ENCODE measurements around the gene LEFTY1.

LEFTY1 gene

DNA sequence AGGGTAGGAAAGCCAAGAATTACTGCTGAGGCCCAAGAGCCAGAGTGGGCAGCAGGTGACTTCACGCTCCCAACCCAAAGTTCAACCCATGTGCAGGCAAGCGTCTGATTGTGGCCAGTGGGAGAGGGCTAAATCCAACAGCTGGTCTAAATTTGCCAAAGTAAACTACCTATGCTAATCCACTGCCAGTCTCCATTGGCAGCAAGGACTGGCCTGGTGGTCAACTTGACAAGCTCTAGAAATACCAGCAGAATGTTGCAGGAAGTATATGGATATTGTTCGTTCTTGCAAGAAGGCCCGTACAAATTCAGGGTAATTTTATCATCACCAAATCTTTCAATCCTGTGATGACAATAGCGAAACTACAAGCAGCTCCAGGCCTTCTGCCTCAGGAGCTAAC lies 8.3 kb downstream of the LEFTY1 start:
- no peaks in the 10 kb centered on the region for H3K79me2 ChIP-seq (ENCODE audit: control insufficient read depth, low read length)
- H3K9me2 ChIP-seq (replicated peaks; ENCODE audit: control insufficient read depth, low read length) = no peaks in the 10 kb centered on the region
- no peaks in the 10 kb centered on the region for H3K36me3 ChIP-seq (ENCODE audit: control insufficient read depth, low read length)
- no peak overlapping the region for H3K27ac ChIP-seq (ENCODE audit: low read depth, low read length)
- H3F3A ChIP-seq (ENCODE audit: control insufficient read depth, insufficient read depth) = no peaks in the 10 kb centered on the region
- TF ChIP-seq CTCF (IDR thresholded peaks at IDR 0.05; ENCODE audit: low read depth, low read length, poor library complexity, severe bottlenecking) (no peak), EZH2phosphoT487 (IDR thresholded peaks at IDR 0.05; ENCODE audit: borderline replicate concordance, low read length) (no peak)
- no peaks in the 10 kb centered on the region for H3K9me3 ChIP-seq (ENCODE audit: control insufficient read depth, insufficient read depth, low read length)
- no peak overlapping the region for H3K4me3 ChIP-seq (ENCODE audit: low read length)
- no peak overlapping the region for H3K4me2 ChIP-seq (ENCODE audit: low read length)
- peaks cover 45% of the 10 kb centered on the region for H3K27me3 ChIP-seq (ENCODE audit: control insufficient read depth, low read length)
- H4K20me1 ChIP-seq (ENCODE audit: control insufficient read depth, insufficient read depth, low read depth, low read length) = no peaks in the 10 kb centered on the region
- peaks cover 18% of the 10 kb centered on the region for H3K4me1 ChIP-seq (ENCODE audit: control insufficient read depth, low read length)

GRCh38 chr1:225880222-225880588 lies 8.7 kb downstream of the LEFTY1 start:
- Histone ChIP-seq H4K20me1 (ENCODE audit: control insufficient read depth, insufficient read depth, low read depth, low read length) (no peaks in the 10 kb centered on the region), H3K27ac (ENCODE audit: low read depth, low read length) (no peak overlapping the region), H3K36me3 (ENCODE audit: control insufficient read depth, low read length) (no peaks in the 10 kb centered on the region), H3F3A (ENCODE audit: control insufficient read depth, insufficient read depth) (no peaks in the 10 kb centered on the region), H3K4me2 (ENCODE audit: low read length) (no peak overlapping the region), H3K9me2 (replicated peaks; ENCODE audit: control insufficient read depth, low read length) (no peaks in the 10 kb centered on the region), H3K4me1 (ENCODE audit: control insufficient read depth, low read length) (peaks cover 18% of the 10 kb centered on the region), H3K27me3 (ENCODE audit: control insufficient read depth, low read length) (peaks cover 45% of the 10 kb centered on the region), H3K4me3 (ENCODE audit: low read length) (no peak overlapping the region), H3K79me2 (ENCODE audit: control insufficient read depth, low read length) (no peaks in the 10 kb centered on the region), H3K9me3 (ENCODE audit: control insufficient read depth, insufficient read depth, low read length) (no peaks in the 10 kb centered on the region)
- TF ChIP-seq CTCF (IDR thresholded peaks at IDR 0.05; ENCODE audit: low read depth, low read length, poor library complexity, severe bottlenecking) (no peak), EZH2phosphoT487 (IDR thresholded peaks at IDR 0.05; ENCODE audit: borderline replicate concordance, low read length) (no peak)

- TF ChIP-seq CTCF (IDR thresholded peaks at IDR 0.05; ENCODE audit: low read depth, low read length, poor library complexity, severe bottlenecking) (no peak), EZH2phosphoT487 (IDR thresholded peaks at IDR 0.05; ENCODE audit: borderline replicate concordance, low read length) (no peak)
- H3K9me3 ChIP-seq (ENCODE audit: control insufficient read depth, insufficient read depth, low read length) = no peaks in the 10 kb centered on the region
- H3K27me3 ChIP-seq (ENCODE audit: control insufficient read depth, low read length) = peaks cover 45% of the 10 kb centered on the region
- no peak overlapping the region for H3K27ac ChIP-seq (ENCODE audit: low read depth, low read length)
- no peaks in the 10 kb centered on the region for H3F3A ChIP-seq (ENCODE audit: control insufficient read depth, insufficient read depth)
- H3K9me2 ChIP-seq (replicated peaks; ENCODE audit: control insufficient read depth, low read length) = no peaks in the 10 kb centered on the region
- H3K4me2 ChIP-seq (ENCODE audit: low read length) = no peak overlapping the region
- no peaks in the 10 kb centered on the region for H3K79me2 ChIP-seq (ENCODE audit: control insufficient read depth, low read length)
- H4K20me1 ChIP-seq (ENCODE audit: control insufficient read depth, insufficient read depth, low read depth, low read length) = no peaks in the 10 kb centered on the region
- H3K4me3 ChIP-seq (ENCODE audit: low read length) = no peak overlapping the region
- peaks cover 18% of the 10 kb centered on the region for H3K4me1 ChIP-seq (ENCODE audit: control insufficient read depth, low read length)
- no peaks in the 10 kb centered on the region for H3K36me3 ChIP-seq (ENCODE audit: control insufficient read depth, low read length)
These were observed 9.3 kb downstream of the LEFTY1 start for GRCh38 chr1:225879521-225880221.

All from DOHH2 (cell line).